ENCODE data around the gene ABCB7.
"Not testable (repeated sequence)": the region's sequence is repeated elsewhere in the genome, so short reads cannot be mapped to it uniquely, and the experiment has no call there.

ABCB7 gene

DNA sequence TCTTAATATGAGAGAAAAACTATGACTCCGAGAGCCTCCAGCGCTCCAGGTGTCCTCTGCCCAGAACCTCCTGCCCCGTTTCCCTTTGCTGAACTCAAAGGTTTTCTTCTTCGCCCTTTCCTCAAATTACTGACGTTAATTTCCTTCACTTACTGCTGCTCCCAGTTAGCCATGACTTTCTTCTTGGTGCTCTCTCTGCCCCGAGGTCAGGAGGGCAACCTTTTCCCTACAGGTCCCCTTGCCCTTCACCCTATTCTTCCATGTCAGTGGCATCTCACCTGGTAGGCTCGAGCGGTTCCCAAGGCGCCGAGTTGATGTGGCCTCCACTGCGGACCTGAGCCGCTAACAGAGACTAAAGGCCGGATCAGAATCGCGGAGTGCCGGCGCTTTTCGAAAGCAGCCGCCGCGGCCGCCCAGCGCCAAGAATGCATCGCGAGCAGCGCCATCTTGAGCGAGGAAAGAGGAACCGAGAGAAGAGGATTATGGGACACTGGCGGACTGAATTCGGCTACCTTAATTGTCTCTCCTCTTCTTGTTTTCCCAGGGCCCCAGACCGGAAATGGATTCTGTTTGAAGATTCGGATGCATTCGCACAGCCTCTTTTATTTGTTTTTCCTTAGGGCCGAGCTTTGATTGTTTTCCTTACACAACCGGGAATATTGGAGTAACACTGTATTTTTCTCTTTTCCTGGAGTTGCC, at the start of gene ABCB7:
Gene ABCB7 (minus strand): TSS at position 457 of the 699 bp plus-strand sequence. CDS start 11 bp downstream, at position 446.
- TF ChIP-seq, protein P1, sequence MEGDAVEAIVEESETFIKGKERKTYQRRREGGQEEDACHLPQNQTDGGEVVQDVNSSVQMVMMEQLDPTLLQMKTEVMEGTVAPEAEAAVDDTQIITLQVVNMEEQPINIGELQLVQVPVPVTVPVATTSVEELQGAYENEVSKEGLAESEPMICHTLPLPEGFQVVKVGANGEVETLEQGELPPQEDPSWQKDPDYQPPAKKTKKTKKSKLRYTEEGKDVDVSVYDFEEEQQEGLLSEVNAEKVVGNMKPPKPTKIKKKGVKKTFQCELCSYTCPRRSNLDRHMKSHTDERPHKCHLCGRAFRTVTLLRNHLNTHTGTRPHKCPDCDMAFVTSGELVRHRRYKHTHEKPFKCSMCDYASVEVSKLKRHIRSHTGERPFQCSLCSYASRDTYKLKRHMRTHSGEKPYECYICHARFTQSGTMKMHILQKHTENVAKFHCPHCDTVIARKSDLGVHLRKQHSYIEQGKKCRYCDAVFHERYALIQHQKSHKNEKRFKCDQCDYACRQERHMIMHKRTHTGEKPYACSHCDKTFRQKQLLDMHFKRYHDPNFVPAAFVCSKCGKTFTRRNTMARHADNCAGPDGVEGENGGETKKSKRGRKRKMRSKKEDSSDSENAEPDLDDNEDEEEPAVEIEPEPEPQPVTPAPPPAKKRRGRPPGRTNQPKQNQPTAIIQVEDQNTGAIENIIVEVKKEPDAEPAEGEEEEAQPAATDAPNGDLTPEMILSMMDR (IDR thresholded peaks at IDR 0.05) = peak; percentile 17
- Histone ChIP-seq H3K4me3 (ENCODE audit: low read depth, low read length) (peak within 1 kb of the TSS; percentile 65), H3K36me3 (ENCODE audit: control insufficient read depth, insufficient read depth, low read length) (no peaks in the 10 kb centered on the region), H3K9me3 (ENCODE audit: control insufficient read depth, low read length) (no peaks in the 10 kb centered on the region), H2AFZ (peak within 1 kb of the TSS; percentile 96), H3K4me1 (no peaks in the 10 kb centered on the region), H3K79me2 (no peaks in the 10 kb centered on the region), H3K9ac (peak within 1 kb of the TSS; percentile 37), H3K27me3 (ENCODE audit: control insufficient read depth, insufficient read depth, low read length) (no peaks in the 10 kb centered on the region), H3K4me2 (ENCODE audit: low read length) (peak within 1 kb of the TSS; percentile 67), H3K27ac (peak within 1 kb of the TSS; percentile 89)

DNA sequence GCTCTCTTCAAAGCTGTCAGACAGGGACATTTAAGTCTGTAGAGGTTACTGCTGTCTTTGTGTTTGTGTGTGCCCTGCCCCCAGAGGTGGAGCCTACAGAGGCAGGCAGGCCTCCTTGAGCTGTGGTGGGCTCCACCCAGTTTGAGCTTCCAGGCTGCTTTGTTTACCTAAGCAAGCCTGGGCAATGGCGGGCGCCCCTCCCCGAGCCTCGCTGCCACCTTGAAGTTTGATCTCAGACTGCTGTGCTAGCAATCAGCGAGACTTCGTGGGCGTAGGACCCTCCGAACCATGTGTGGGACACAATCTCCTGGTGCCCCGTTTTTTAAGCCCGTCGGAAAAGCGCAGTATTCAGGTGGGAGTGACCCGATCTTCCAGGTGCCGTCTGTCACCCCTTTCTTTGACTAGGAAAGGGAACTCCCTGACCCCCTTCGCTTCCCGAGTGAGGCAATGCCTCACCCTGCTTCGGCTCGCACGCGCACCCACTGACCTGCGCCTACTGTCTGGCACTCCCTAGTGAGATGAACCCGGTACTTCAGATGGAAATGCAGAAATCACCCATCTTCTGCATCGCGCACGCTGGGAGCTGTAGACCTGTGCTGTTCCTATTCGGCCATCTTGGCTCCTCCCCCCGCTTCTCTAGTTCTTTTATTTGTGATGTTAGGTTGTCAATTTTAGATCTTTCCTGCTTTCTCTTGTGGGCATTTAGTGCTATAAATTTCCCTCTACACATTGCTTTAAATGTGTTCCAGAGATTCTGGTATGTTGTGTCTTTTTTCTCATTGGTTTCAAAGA, 32.5 kb upstream of the ABCB7 start:
- not testable (repeated sequence) for H3K9me3 ChIP-seq (ENCODE audit: control insufficient read depth, low read length); H3K9ac ChIP-seq; H3K4me3 ChIP-seq (ENCODE audit: low read depth, low read length)

DNA sequence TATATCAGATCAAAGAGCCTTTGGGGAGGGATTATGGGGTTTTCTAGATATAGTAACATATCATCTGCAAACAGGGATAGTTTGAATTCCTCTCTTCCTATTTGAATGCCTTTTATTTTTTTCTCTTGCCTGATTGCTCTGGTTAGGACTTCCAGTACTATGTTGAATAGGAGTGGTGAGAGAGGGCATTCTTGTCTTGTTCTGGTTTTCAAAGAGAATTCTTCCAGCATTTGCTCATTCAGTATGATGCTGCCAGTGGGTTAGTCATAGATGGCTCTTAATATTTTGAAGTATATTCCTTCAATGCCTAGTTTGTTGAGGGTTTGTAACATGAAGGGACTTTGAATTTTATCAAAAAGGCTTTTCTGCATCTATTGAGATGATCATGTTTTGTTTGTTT, 25.6 kb upstream of the ABCB7 start:
- Histone ChIP-seq H2AFZ (no peak overlapping the region), H3K27me3 (ENCODE audit: control insufficient read depth, insufficient read depth, low read length) (no peaks in the 10 kb centered on the region), H3K27ac (no peak overlapping the region), H3K9ac (no peak overlapping the region), H3K4me1 (no peaks in the 10 kb centered on the region), H3K79me2 (no peaks in the 10 kb centered on the region), H3K4me2 (ENCODE audit: low read length) (no peak overlapping the region), H3K4me3 (ENCODE audit: low read depth, low read length) (no peak overlapping the region), H3K9me3 (ENCODE audit: control insufficient read depth, low read length) (no peaks in the 10 kb centered on the region), H3K36me3 (ENCODE audit: control insufficient read depth, insufficient read depth, low read length) (no peaks in the 10 kb centered on the region)
- TF ChIP-seq, protein P1 (IDR thresholded peaks at IDR 0.05) = no peak

More for the DNA sequence above, 32.5 kb upstream of the ABCB7 start:
- H3K36me3 ChIP-seq (ENCODE audit: control insufficient read depth, insufficient read depth, low read length); H3K27me3 ChIP-seq (ENCODE audit: control insufficient read depth, insufficient read depth, low read length); H3K4me2 ChIP-seq (ENCODE audit: low read length); H2AFZ ChIP-seq; H3K79me2 ChIP-seq; H3K27ac ChIP-seq; H3K4me1 ChIP-seq: not testable (repeated sequence)

DNA sequence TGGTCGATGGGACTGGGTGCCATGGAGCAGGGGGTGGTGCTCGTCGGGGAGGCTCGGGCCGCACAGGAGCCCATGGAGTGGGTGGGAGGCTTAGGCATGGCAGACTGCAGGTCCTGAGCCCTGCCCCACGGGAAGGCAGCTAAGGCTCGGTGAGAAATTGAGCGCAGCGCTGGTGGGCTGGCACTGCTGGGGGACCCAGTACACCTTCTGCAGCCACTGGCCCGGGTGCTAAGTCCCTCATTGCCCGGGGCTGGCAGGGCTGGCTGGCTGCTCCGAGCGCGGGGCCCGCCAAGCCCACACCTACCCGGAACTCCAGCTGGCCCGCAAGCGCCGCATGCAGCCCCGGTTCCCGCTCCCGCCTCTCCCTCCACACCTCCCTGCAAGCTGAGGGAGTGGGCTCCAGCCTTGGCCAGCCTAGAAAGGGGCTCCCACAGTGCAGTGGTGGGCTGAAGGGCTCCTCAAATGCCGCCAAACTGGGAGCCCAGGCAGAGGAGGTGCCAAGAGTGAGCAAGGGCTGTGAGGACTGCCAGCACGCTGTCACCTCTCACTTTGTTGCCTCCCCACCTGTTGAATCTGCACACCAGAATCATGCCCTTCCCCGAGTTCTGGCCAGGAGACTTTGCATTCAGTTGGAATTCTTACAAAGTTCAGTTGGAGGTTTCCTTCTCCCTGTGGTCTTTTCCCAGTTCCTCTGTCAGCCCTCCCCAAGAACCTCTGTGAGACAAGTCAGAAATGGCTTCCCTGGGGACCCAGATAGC, 23.6 kb upstream of the ABCB7 start:
- H3K9me3 ChIP-seq (ENCODE audit: control insufficient read depth, low read length); H3K79me2 ChIP-seq; H3K27me3 ChIP-seq (ENCODE audit: control insufficient read depth, insufficient read depth, low read length); H2AFZ ChIP-seq; H3K9ac ChIP-seq; H3K4me2 ChIP-seq (ENCODE audit: low read length); H3K4me1 ChIP-seq; H3K27ac ChIP-seq; H3K4me3 ChIP-seq (ENCODE audit: low read depth, low read length); H3K36me3 ChIP-seq (ENCODE audit: control insufficient read depth, insufficient read depth, low read length): not testable (repeated sequence)

DNA sequence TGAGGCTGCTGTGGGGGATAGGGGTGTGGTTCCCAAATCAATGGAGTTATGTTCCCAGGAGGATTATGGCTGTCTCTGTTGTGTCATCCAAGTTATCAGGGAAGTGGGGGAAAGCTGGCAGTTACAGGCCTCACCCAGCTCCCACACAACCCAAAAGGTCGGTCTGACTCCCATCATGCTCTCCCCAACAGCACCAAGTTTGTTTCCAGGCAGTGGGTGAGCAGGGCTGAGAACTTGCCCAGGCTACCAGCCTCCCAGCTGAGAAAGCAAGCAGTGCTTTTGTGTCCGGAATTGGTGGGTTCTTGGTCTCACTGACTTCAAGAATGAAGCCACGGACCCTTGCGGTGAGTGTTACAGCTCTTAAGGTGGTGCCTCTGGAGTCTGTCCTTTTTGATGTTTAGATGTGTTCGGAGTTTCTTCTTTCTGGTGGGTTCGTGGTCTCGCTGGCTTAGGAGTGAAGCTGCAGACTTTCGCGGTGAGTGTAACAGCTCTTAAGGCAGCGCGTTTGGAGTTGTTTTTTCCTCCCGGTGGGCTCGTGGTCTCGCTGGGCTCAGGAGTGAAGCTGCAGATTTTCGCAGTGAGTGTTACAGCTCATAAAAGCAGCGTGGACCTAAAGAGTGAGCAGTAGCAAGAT, 16.3 kb upstream of the ABCB7 start:
- not testable (repeated sequence) for H3K36me3 ChIP-seq (ENCODE audit: control insufficient read depth, insufficient read depth, low read length); H3K9me3 ChIP-seq (ENCODE audit: control insufficient read depth, low read length); H3K4me1 ChIP-seq; H2AFZ ChIP-seq; H3K79me2 ChIP-seq; H3K4me3 ChIP-seq (ENCODE audit: low read depth, low read length); H3K27ac ChIP-seq; H3K4me2 ChIP-seq (ENCODE audit: low read length); H3K27me3 ChIP-seq (ENCODE audit: control insufficient read depth, insufficient read depth, low read length); H3K9ac ChIP-seq

All from parathyroid adenoma (tissue), 2 donors.